GM13976 (cell line): ENCODE measurements around the gene WDR13.

ENCODE experiments used
- DNase-seq: peaks from one replicate; pipeline ENCODE4 v3.0.0; 2012; ENCODE audit warnings: low spot score
- CTCF ChIP-seq: IDR thresholded peaks from 2 replicates; pipeline ENCODE4 v1.5.1; 2012; ENCODE audit warnings: borderline replicate concordance, mild to moderate bottlenecking; ENCODE audit not compliant: insufficient read depth; ENCODE audit errors: extremely low read depth, missing control alignments, control extremely low read depth
- in situ Hi-C: fragments of 300-500 bp; cut with MboI; formaldehyde crosslinking; loops from one replicate; pipeline ENCODE4 v1.12.0; 2022; ENCODE audit warnings: low sequenced_read_pairs, mixed read lengths, inconsistent platforms; ENCODE audit not compliant: unreplicated experiment

Gene WDR13

GRCh38 chrX:48604701-48605100 lies 7.4 kb downstream of the WDR13 start:
- no peak for TF ChIP-seq CTCF
- in situ Hi-C loops, result no loop called here
- no peak for DNase-seq

GRCh38 chrX:48606091-48606490 lies 8.8 kb downstream of the WDR13 start:
- in situ Hi-C loops, result no loop called here
- TF ChIP-seq CTCF, result no peak
- DNase-seq, result no peak

GRCh38 chrX:48611703-48612102 lies 14.4 kb downstream of the WDR13 start:
- DNase-seq, result no peak
- in situ Hi-C loops, result no loop called here
- no peak for TF ChIP-seq CTCF

GRCh38 chrX:48613502-48614160 lies 16.3 kb downstream of the WDR13 start:
- no peak for DNase-seq
- in situ Hi-C loops, result no loop called here
- no peak for TF ChIP-seq CTCF

GRCh38 chrX:48616576-48616975 lies 19.3 kb downstream of the WDR13 start:
- TF ChIP-seq CTCF, result no peak
- in situ Hi-C loops, result no loop called here
- no peak for DNase-seq

- DNase-seq, result no peak
- no peak for TF ChIP-seq CTCF
- in situ Hi-C loops, result no loop called here
These were observed 20.4 kb downstream of the WDR13 start for GRCh38 chrX:48617542-48618340.
